Ectodermal cell (in vitro differentiated cells): Measurements from ENCODE around the gene ADAM11.
A peak's percentile ranks its signal among the peaks of the same experiment; 100 is the strongest.
"Not testable (repeated sequence)": the region's sequence is repeated elsewhere in the genome, so short reads cannot be mapped to it uniquely, and the experiment has no call there.

ENCODE experiments used
- H3K27ac ChIP-seq: 2 replicates; pipeline ENCODE4 v1.7.0; 2013; ENCODE audit warnings: mild to moderate bottlenecking, low read depth, low read length; ENCODE audit not compliant: insufficient read depth, poor library complexity, severe bottlenecking
- H3K27me3 ChIP-seq: 2 replicates; pipeline ENCODE4 v1.7.0; 2013; ENCODE audit warnings: mild to moderate bottlenecking, low read length; ENCODE audit not compliant: insufficient read depth, control insufficient read depth, poor library complexity, severe bottlenecking
- H3K36me3 ChIP-seq: one replicate; pipeline ENCODE4 v1.7.0; 2013; ENCODE audit warnings: low read length; ENCODE audit not compliant: control insufficient read depth, insufficient read depth
- H3K4me1 ChIP-seq: one replicate; pipeline ENCODE4 v1.7.0; 2013; ENCODE audit warnings: low read length; ENCODE audit not compliant: control insufficient read depth, insufficient read depth
- H3K4me3 ChIP-seq: 2 replicates; pipeline ENCODE4 v1.7.0; 2013; ENCODE audit warnings: low read depth, low read length, control low read depth; ENCODE audit not compliant: insufficient read depth
- H3K9me3 ChIP-seq: 2 replicates; pipeline ENCODE4 v1.7.0; 2013; ENCODE audit warnings: mild to moderate bottlenecking, low read length, moderate library complexity; ENCODE audit not compliant: control insufficient read depth
- WGBS, 2 experiments: methylation state at CpG; one replicate each; pipeline ENCODE4 v1.1.7; 2013; ENCODE audit warnings: missing lambda C conversion rate in 2 of 2; 5-methylcytosine and 5-hydroxymethylcytosine counted together

The ADAM11 gene

GRCh38 chr17:44818508-44818907 is 59.7 kb downstream of the ADAM11 start:
- H3K9me3 ChIP-seq = not testable (repeated sequence)

GRCh38 chr17:44820631-44821212 is 61.9 kb downstream of the ADAM11 start:
- Histone ChIP-seq H3K9me3 (no peaks in the 10 kb centered on the region), H3K36me3 (no peaks in the 10 kb centered on the region), H3K27me3 (no peaks in the 10 kb centered on the region), H3K4me3 (no peak overlapping the region), H3K27ac (no peak overlapping the region), H3K4me1 (no peaks in the 10 kb centered on the region)
- 88 to 89% methylated on average over 7 of the region's 7 CpGs for WGBS, 2 experiments

More at GRCh38 chr17:44818508-44818907, 59.7 kb downstream of the ADAM11 start:
- H3K4me1 ChIP-seq, H3K27ac ChIP-seq, H3K4me3 ChIP-seq, H3K36me3 ChIP-seq, H3K27me3 ChIP-seq: not testable (repeated sequence)
- WGBS, 2 experiments = 94 to 95% methylated on average over 6 of the region's 6 CpGs

- 93 to 96% methylated on average over 9 of the region's 9 CpGs for WGBS, 2 experiments
- H3K27me3 ChIP-seq, H3K36me3 ChIP-seq, H3K4me3 ChIP-seq, H3K4me1 ChIP-seq, H3K9me3 ChIP-seq, H3K27ac ChIP-seq: not testable (repeated sequence)
These were observed 66.4 kb downstream of the ADAM11 start for GRCh38 chr17:44825236-44825635.

DNA sequence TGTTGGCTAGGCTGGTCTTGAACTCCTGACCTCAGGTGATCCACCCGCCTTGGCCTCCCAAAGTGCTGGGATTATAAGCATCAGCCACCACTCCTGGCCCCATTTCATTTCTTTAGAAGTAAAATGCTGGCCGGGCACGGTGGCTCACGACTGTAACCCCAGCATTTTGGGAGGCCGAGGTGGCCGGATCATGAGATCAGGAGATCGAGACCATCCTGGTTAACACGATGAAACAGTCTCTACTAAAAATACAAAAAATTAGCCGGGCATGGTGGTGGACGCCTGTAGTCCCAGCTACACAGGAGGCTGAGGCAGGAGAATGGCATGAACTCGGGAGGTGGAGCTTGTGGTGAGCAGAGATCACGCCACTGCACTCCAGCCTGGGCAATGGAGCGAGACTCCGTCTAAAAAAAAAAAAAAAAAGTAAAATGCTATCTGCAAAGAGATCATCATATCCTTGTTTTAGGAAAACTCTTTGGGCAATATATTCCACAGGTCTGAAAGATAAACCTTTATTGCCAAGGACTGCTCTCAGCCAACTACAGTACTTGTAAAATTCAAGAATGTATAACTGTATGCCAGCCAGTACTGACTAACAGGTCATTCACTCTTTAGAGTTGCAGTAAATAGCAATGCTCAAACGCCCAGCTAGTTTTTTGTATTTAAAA is 67.5 kb downstream of the ADAM11 start:
- H3K4me1 ChIP-seq = peaks cover 6% of the 10 kb centered on the region
- H3K4me3 ChIP-seq = no peak overlapping the region
- H3K36me3 ChIP-seq = no peaks in the 10 kb centered on the region
- WGBS, 2 experiments = 96 to 98% methylated on average over 14 of the region's 15 CpGs
- H3K9me3 ChIP-seq = no peaks in the 10 kb centered on the region
- no peak overlapping the region for H3K27ac ChIP-seq
- H3K27me3 ChIP-seq = no peaks in the 10 kb centered on the region

DNA sequence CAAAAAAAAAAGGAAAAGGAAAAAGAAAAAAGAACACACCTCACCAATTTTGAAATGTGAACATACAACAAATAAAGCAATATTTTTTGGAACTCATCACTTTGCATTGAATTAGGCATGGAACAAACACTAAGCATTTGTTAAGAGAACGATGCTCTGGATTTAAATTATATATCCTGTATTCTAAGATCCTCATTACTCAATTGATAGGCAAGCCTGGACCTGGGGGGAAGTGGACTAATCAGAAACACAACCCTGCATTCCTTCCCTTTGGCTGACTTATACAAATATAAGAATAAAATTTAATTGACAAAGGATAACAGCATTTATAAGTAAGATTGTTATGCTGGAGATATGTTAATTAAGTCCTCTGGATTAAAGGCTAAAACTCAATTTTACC is 69.1 kb downstream of the ADAM11 start:
- Histone ChIP-seq H3K4me3 (peak overlapping the region; percentile 77), H3K9me3 (no peaks in the 10 kb centered on the region), H3K36me3 (no peaks in the 10 kb centered on the region), H3K27ac (no peak overlapping the region), H3K4me1 (peaks cover 6% of the 10 kb centered on the region), H3K27me3 (no peaks in the 10 kb centered on the region)
- 100% methylated on average over 1 of the region's 1 CpG for WGBS, 2 experiments

- Histone ChIP-seq H3K4me1 (peaks cover 6% of the 10 kb centered on the region), H3K9me3 (no peaks in the 10 kb centered on the region), H3K27ac (peak overlapping the region; percentile 90), H3K4me3 (peak overlapping the region; percentile 77), H3K27me3 (no peaks in the 10 kb centered on the region), H3K36me3 (no peaks in the 10 kb centered on the region)
- WGBS, 2 experiments = 0 to 1% methylated on average over 21 of the region's 21 CpGs
These were observed 70.2 kb downstream of the ADAM11 start for GRCh38 chr17:44828919-44829522.

GRCh38 chr17:44829523-44830358 is 71.0 kb downstream of the ADAM11 start, which contains the start of gene GJC1:
TSS of gene GJC1 (minus strand) at chr17:44830287. CDS start at chr17:44805817, 24,470 bp downstream.
- Histone ChIP-seq H3K9me3 (no peaks in the 10 kb centered on the region), H3K27me3 (no peaks in the 10 kb centered on the region), H3K4me3 (peak within 1 kb of the TSS; percentile 77), H3K4me1 (peaks cover 6% of the 10 kb centered on the region), H3K36me3 (no peaks in the 10 kb centered on the region), H3K27ac (peak within 1 kb of the TSS; percentile 90)
- 0% methylated on average over 123 of the region's 123 CpGs for WGBS, 2 experiments

DNA sequence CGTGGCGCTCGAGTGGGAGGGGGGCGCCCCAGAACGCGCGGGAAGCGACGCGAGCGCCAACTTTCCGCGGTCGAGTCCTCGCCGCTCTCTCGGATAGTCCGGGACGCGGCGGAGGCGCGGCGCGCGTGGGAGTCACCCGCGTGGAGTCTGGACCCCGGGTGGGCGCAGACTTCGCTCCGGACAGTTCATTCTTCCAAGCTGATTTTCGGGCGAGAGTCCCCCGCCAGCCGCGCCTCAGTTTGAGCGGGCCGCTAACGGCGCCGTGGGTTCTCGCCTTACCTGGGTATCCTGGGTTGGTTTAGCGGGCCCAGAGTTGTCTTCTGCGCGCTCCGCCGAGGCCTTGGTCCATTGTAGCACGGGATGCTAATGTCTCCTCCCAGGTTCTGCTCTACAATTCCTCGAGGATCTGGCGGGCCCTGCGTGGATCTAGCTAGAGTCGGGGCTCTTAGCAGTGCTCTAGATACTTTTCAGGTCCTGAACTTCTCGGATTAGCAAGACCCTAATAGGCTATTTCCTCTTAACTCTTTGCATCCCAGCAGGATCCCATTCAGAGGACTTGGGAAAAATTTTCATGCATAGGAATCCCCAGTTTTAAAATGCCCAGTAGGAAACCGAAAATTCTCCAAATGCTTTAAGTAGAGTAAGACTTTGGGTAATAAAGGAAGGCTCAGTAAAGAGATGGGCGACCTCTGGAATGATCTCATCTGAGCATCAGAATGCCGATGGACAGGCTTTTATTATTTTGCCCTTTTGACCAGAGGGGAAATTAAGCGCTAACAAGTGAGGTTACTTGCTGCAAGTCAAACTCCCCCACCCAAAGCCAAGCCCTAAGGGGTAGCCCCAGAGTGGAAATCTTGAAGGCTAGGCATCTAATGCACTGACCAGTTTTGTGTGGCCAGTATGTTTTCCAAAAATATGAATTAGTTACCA is 71.8 kb downstream of the ADAM11 start:
- H3K4me1 ChIP-seq = peaks cover 6% of the 10 kb centered on the region
- H3K36me3 ChIP-seq = no peaks in the 10 kb centered on the region
- peak overlapping the region; percentile 36 for H3K27ac ChIP-seq
- 1% methylated on average over 58 of the region's 58 CpGs for WGBS, 2 experiments
- H3K27me3 ChIP-seq = no peaks in the 10 kb centered on the region
- H3K9me3 ChIP-seq = no peaks in the 10 kb centered on the region
- H3K4me3 ChIP-seq = peak overlapping the region; percentile 77

- H3K27me3 ChIP-seq = no peaks in the 10 kb centered on the region
- peaks cover 6% of the 10 kb centered on the region for H3K4me1 ChIP-seq
- no peaks in the 10 kb centered on the region for H3K36me3 ChIP-seq
- no peak overlapping the region for H3K4me3 ChIP-seq
- no peaks in the 10 kb centered on the region for H3K9me3 ChIP-seq
- 79 to 80% methylated on average over 12 of the region's 12 CpGs for WGBS, 2 experiments
- no peak overlapping the region for H3K27ac ChIP-seq
These were observed 72.6 kb downstream of the ADAM11 start for GRCh38 chr17:44831371-44831770.
